ENCODE data around the gene TSPAN4.

The TSPAN4 gene, protein sequence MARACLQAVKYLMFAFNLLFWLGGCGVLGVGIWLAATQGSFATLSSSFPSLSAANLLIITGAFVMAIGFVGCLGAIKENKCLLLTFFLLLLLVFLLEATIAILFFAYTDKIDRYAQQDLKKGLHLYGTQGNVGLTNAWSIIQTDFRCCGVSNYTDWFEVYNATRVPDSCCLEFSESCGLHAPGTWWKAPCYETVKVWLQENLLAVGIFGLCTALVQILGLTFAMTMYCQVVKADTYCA

DNA sequence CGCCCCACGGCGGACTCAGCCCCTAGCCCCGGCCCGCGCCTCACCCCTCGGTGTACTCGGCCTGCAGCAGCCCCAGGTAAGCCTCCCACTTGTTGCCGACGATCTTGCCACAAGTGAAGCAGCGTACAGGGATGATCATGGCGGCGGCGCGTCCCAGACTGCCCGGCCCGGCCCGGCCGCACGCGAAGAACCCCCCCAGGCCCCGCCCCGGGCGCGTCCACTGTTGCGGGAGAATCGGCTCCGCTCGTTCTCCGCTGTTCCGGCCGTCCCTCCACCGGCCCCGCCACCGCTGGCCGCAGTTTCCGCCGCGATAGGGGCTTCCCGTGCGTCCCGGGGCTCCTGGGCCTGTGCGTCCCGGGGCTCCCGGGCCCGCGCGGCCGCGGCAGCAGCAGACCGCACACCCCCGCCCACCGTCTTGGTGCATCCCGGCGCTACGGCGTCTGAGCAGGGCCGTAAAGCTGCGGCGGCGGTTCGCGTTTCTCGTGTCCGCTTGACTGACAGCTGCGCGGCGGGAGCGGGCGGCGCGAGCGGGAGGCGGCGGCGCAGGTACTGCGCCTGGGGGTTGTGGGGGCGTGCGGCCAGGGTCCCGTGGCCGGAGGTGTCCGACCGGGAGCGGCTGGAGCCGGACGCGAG, at the start of gene TSPAN4, which contains the start of gene POLR2L:
Gene TSPAN4 (plus strand): TSS at position 483 of the 633 bp plus-strand sequence. CDS start 7,453 bp downstream, outside the sequence.
Gene POLR2L (minus strand): TSS at position 160 of the 633 bp plus-strand sequence. CDS start 21 bp downstream, at position 139.
- DNase-seq (ENCODE audit: low read depth, low spot score), result no peak

- DNase-seq (ENCODE audit: low read depth, low spot score), result no peak
These were observed 49.8 kb upstream of the TSPAN4 start for GRCh38 chr11:792873-793272.

- DNase-seq (ENCODE audit: low read depth, low spot score), result no peak
These were observed 49.1 kb upstream of the TSPAN4 start for GRCh38 chr11:793556-793955.

DNA sequence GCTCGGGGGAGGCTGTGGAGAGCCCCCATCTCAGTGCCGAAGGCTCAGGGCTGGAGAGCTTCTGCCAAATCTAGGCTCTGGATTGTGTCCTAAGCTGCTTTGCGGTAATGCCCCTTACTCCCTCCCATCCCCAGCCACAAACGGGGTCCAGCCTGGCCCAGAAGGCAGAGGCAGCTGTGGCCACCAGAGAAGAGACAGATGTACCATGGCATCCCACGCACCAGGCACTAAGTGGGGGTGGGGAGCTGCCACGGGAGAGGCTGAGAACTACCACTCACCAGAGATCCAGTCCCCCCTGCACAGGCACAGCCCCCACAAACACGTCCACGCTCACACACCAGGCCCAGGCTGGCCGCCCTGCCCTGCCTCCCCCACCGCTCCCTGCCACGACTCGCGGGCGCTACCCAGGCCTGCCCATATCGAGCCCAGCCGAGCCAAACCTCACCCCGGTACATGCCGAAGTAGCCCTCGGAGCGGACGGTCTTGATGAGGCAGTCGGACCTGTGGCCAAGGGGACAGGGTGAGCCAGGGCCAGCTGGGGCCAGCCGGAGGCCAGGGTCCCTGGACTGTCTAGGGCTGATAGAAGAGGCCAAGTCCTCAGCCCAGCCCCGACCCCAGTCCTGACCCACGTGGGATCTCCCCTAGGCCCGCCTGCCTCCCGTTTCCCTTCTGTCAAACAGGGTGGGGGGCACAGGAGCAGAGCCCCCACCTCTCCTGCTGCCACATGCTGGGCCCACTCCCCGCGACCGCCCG, 48.5 kb upstream of the TSPAN4 start:
- no peak for DNase-seq (ENCODE audit: low read depth, low spot score)

DNA sequence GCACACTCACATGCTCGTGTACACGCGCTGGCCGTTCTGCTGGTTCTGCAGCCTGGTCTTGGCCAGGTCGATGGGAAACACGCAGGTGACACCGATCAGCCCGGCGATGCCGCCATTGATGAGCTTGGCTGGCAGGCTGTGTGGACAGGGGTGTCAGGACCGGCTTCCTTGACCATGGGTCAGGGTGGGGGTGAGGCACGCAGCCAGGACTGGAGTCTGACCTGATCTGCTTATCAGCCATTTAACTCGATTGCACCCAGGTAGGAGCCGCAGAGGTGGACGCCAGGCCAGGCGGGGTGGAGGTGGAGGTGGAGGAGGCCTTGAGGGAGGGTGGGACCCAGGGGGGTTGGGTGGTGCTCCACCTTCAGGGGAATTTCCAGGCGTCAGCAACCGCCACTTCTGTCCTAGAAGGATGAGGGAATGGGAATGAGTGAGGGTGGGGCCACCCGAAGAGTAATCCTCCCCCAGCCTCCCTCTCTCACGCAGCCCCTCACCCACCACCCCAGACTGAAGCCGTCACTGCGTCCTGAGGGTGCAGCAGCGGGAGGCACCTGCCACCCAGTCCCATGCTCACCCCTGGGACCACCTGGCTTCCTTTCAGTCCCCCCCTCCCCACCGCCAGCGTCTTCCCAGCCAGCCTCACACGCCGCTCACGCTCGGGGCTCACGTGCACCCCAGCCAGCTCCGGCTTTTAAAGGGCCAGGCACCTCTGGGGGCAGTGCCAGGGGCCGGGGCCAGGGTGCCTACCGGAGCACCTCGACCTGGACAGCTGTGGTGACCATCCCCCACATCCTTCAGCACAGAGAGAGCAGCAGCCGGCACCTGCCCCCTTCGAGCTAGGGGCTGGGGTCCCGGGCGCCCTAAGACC, 47.7 kb upstream of the TSPAN4 start:
- DNase-seq (ENCODE audit: low read depth, low spot score), result no peak

- DNase-seq (ENCODE audit: low read depth, low spot score), result no peak
These were observed 46.8 kb upstream of the TSPAN4 start for GRCh38 chr11:795634-796564.

DNA sequence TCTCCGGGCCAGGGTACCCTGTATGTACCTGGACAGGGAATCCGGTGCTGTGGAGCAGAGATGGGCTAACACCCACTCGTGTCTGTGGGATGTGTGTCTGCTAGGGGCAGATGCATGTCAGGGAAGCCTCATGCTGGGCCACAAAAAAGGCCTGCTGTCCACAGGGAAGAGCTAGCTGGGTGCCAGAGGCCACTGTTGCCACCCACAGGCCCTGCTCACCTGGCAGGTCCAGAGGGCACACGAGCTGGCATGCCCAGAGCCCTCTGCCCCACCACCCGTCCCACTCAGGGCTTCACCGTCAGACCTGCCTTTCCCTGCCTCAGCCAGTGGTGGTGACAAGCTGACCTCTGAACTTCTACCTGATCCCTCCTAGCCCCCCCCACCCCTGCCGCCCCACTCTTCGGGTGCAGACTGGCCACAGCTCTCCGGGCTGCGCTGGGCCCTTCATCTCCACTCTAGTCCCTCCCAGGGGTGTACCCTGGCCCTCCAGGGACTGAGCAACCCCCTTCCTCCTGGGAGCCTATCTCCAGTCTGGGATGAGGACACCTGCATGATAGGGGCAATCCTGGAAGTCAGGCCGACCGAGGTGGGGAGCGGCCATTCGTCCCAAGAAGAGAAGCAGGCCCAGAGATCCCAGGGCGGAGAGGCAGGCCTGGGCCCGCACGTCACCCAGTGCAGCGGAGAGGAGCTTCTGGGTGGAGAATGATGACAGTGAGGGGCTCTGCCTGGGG, 45.9 kb upstream of the TSPAN4 start:
- DNase-seq (ENCODE audit: low read depth, low spot score), result no peak

GRCh38 chr11:797296-798092, 45.2 kb upstream of the TSPAN4 start:
- no peak for DNase-seq (ENCODE audit: low read depth, low spot score)

GRCh38 chr11:798093-798713, 44.4 kb upstream of the TSPAN4 start, which contains the start of gene SLC25A22:
Gene SLC25A22, minus strand, starts transcription at chr11:798281. Its CDS starts 3,275 bp downstream, at chr11:795006.
- no peak for DNase-seq (ENCODE audit: low read depth, low spot score)

- no peak for DNase-seq (ENCODE audit: low read depth, low spot score)
These were observed 42.9 kb upstream of the TSPAN4 start for GRCh38 chr11:799641-800316.

DNA sequence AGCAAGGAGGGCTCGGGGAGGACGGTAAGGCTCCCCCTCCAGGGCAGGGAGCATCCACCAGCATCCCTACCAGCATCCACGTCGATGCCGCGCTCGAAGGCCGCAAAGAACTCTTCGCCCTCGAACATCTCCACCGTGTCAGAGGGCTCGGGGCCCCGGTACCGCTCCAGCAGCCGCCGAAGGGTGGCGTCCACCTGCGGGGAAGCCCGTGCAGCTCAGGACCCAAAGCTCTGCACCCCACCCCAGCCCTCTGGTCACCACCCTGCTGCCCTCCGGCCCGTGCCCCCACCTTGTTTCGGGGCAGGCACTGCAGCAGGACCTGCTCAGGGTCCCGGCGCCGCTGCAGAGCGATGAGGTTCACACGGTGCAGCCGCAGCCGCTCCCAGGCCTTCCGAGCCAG, 42.2 kb upstream of the TSPAN4 start:
- no peak for DNase-seq (ENCODE audit: low read depth, low spot score)

GRCh38 chr11:801097-801780, 41.4 kb upstream of the TSPAN4 start:
- no peak for DNase-seq (ENCODE audit: low read depth, low spot score)

DNA sequence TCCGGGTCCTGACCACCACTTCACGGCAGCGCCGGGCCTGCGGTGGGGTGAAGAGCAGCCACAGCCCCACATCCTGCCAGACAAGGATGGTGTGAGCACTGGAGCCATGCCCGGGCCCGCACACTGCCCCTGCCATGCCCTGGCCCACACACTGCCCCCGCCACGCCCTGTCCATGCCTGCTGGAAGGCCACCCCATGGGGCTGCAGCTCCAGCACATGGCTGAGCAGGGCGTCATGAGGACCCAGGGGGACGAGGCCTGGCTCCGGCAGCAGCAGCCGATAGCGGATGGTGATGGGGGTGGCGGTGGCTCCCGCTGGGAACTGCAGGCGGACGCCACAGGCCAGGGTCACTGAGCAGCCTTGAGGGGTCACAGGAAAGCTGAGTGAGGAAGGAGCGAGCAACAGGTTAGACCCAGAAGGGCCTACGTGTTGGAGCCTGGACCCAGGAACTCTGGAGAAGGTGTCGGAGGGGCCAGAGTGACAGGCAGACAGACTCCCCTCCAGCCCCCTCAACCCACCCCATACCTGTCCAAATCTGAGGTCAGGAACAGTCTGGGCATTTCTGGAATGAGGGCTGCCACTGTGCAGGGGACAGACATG, 40.5 kb upstream of the TSPAN4 start:
- DNase-seq (ENCODE audit: low read depth, low spot score), result no peak

- no peak for DNase-seq (ENCODE audit: low read depth, low spot score)
These were observed 39.8 kb upstream of the TSPAN4 start for GRCh38 chr11:802693-803466.

GRCh38 chr11:803467-803742, 39.2 kb upstream of the TSPAN4 start:
- no peak for DNase-seq (ENCODE audit: low read depth, low spot score)

Data from iPS DF 19.7 (cell line).